SJSA1 (cell line): ENCODE measurements around the gene ERN1. TPM values are rescaled to one million over a fixed set of nuclear protein-coding genes. Genes with fewer than 3 reads are reported as not detected.

ENCODE experiments used
- DNase-seq, 2 experiments: peaks; one replicate each; pipeline ENCODE4 v3.0.0-alpha.2; 2015 to 2020; ENCODE audit warnings: low spot score in 2 of 2, low read depth in 1 of 2
- H3K27ac ChIP-seq: fragments of 250-450 bp; sonication (Bioruptor Pico); 2 replicates; pipeline ENCODE4 v1.5.1; 2020; ENCODE audit warnings: mild to moderate bottlenecking, moderate library complexity
- H3K27me3 ChIP-seq: fragments of 250-450 bp; sonication (Bioruptor Pico); replicated peaks from 2 replicates; pipeline ENCODE4 v1.5.1; 2020; ENCODE audit warnings: mild to moderate bottlenecking, moderate library complexity
- H3K36me3 ChIP-seq: fragments of 250-450 bp; sonication (Bioruptor Pico); 2 replicates; pipeline ENCODE4 v1.5.1; 2020; ENCODE audit warnings: mild to moderate bottlenecking
- H3K4me1 ChIP-seq: fragments of 250-450 bp; sonication (Bioruptor Pico); replicated peaks from 2 replicates; pipeline ENCODE4 v1.6.1; 2021; ENCODE audit warnings: mild to moderate bottlenecking
- H3K4me3 ChIP-seq: fragments of 250-450 bp; sonication (Bioruptor Pico); 2 replicates; pipeline ENCODE4 v1.5.1; 2020; ENCODE audit warnings: mild to moderate bottlenecking
- H3K9me3 ChIP-seq: fragments of 250-450 bp; sonication (Bioruptor Pico); replicated peaks from 2 replicates; pipeline ENCODE4 v1.5.1; 2020; ENCODE audit warnings: mild to moderate bottlenecking
- total RNA-seq: library from RNA; depleted of rRNA; stranded (reverse); fragments of >200 nt; shearing (Covaris generic); gene quantifications from 2 replicates; pipeline ENCODE4 v1.2.3, GENCODE V29; 2014

Gene ERN1
- total RNA-seq, 1 experiment from 2014 or later = 5.8 TPM

GRCh38 chr17:64055183-64056142 lies 74.5 kb downstream of the ERN1 start:
- Histone ChIP-seq H3K27me3 (no peaks in the 10 kb centered on the region), H3K36me3 (peaks cover 9% of the 10 kb centered on the region), H3K4me3 (no peak overlapping the region), H3K4me1 (no peaks in the 10 kb centered on the region), H3K9me3 (no peaks in the 10 kb centered on the region), H3K27ac (no peak overlapping the region)
- DNase-seq = no peak

- H3K4me1 ChIP-seq = no peaks in the 10 kb centered on the region
- no peak overlapping the region for H3K4me3 ChIP-seq
- H3K9me3 ChIP-seq = no peaks in the 10 kb centered on the region
- H3K27ac ChIP-seq = no peak overlapping the region
- no peak for DNase-seq
- peaks cover 12% of the 10 kb centered on the region for H3K36me3 ChIP-seq
- no peaks in the 10 kb centered on the region for H3K27me3 ChIP-seq
Measured at GRCh38 chr17:64054304-64054703, 75.6 kb downstream of the ERN1 start.

GRCh38 chr17:64053101-64053500 lies 76.8 kb downstream of the ERN1 start:
- Histone ChIP-seq H3K27ac (no peak overlapping the region), H3K27me3 (no peaks in the 10 kb centered on the region), H3K36me3 (peaks cover 9% of the 10 kb centered on the region), H3K4me1 (no peaks in the 10 kb centered on the region), H3K9me3 (no peaks in the 10 kb centered on the region), H3K4me3 (no peak overlapping the region)
- no peak for DNase-seq

GRCh38 chr17:64051153-64051552 lies 78.8 kb downstream of the ERN1 start:
- DNase-seq = no peak
- Histone ChIP-seq H3K36me3 (peaks cover 6% of the 10 kb centered on the region), H3K4me3 (no peak overlapping the region), H3K9me3 (no peaks in the 10 kb centered on the region), H3K27me3 (no peaks in the 10 kb centered on the region), H3K4me1 (no peaks in the 10 kb centered on the region), H3K27ac (no peak overlapping the region)

GRCh38 chr17:64048805-64049204 lies 81.1 kb downstream of the ERN1 start:
- no peak overlapping the region for H3K4me3 ChIP-seq
- DNase-seq = no peak
- H3K27ac ChIP-seq = no peak overlapping the region
- H3K27me3 ChIP-seq = no peaks in the 10 kb centered on the region
- H3K4me1 ChIP-seq = no peaks in the 10 kb centered on the region
- no peaks in the 10 kb centered on the region for H3K9me3 ChIP-seq
- peaks cover 17% of the 10 kb centered on the region for H3K36me3 ChIP-seq

GRCh38 chr17:64045176-64045575 lies 84.8 kb downstream of the ERN1 start:
- Histone ChIP-seq H3K27ac (no peak overlapping the region), H3K4me3 (no peak overlapping the region), H3K27me3 (no peaks in the 10 kb centered on the region), H3K36me3 (peaks cover 20% of the 10 kb centered on the region; the same call in 1 of the 2 replicates), H3K4me1 (no peaks in the 10 kb centered on the region), H3K9me3 (no peaks in the 10 kb centered on the region)
- no peak for DNase-seq

- Histone ChIP-seq H3K4me1 (no peaks in the 10 kb centered on the region), H3K9me3 (no peaks in the 10 kb centered on the region), H3K36me3 (peaks cover 17% of the 10 kb centered on the region; the same call in 1 of the 2 replicates), H3K27ac (no peak overlapping the region), H3K27me3 (no peaks in the 10 kb centered on the region), H3K4me3 (no peak overlapping the region)
- DNase-seq = no peak
Measured at GRCh38 chr17:64042700-64043485, 87.1 kb downstream of the ERN1 start.

GRCh38 chr17:64041912-64042311 lies 88.0 kb downstream of the ERN1 start:
- no peaks in the 10 kb centered on the region for H3K4me1 ChIP-seq
- no peaks in the 10 kb centered on the region for H3K27me3 ChIP-seq
- no peak overlapping the region for H3K4me3 ChIP-seq
- DNase-seq = no peak
- no peaks in the 10 kb centered on the region for H3K9me3 ChIP-seq
- no peak overlapping the region for H3K27ac ChIP-seq
- peaks cover 17% of the 10 kb centered on the region; the same call in 1 of the 2 replicates for H3K36me3 ChIP-seq

GRCh38 chr17:64040206-64040605 lies 89.7 kb downstream of the ERN1 start:
- peaks cover 9% of the 10 kb centered on the region; the same call in 1 of the 2 replicates for H3K36me3 ChIP-seq
- H3K4me3 ChIP-seq = no peak overlapping the region
- no peak for DNase-seq
- H3K27ac ChIP-seq = no peak overlapping the region
- H3K9me3 ChIP-seq = no peaks in the 10 kb centered on the region
- H3K27me3 ChIP-seq = no peaks in the 10 kb centered on the region
- H3K4me1 ChIP-seq = no peaks in the 10 kb centered on the region

GRCh38 chr17:64039106-64039400 lies 90.9 kb downstream of the ERN1 start:
- Histone ChIP-seq H3K4me3 (no peak overlapping the region), H3K27me3 (no peaks in the 10 kb centered on the region), H3K4me1 (no peaks in the 10 kb centered on the region), H3K9me3 (no peaks in the 10 kb centered on the region), H3K36me3 (peaks cover 5% of the 10 kb centered on the region; the same call in 1 of the 2 replicates), H3K27ac (no peak overlapping the region)
- DNase-seq = no peak

- Histone ChIP-seq H3K4me3 (no peak overlapping the region), H3K9me3 (no peaks in the 10 kb centered on the region), H3K27ac (no peak overlapping the region), H3K36me3 (peaks cover 5% of the 10 kb centered on the region; the same call in 1 of the 2 replicates), H3K27me3 (no peaks in the 10 kb centered on the region), H3K4me1 (no peaks in the 10 kb centered on the region)
- no peak for DNase-seq
Measured at GRCh38 chr17:64038331-64039105, 91.4 kb downstream of the ERN1 start.

GRCh38 chr17:64037802-64038201 lies 92.1 kb downstream of the ERN1 start:
- no peaks in the 10 kb centered on the region for H3K27me3 ChIP-seq
- H3K36me3 ChIP-seq = peaks cover 5% of the 10 kb centered on the region; the same call in 1 of the 2 replicates
- no peaks in the 10 kb centered on the region for H3K9me3 ChIP-seq
- DNase-seq = no peak
- H3K4me1 ChIP-seq = no peaks in the 10 kb centered on the region
- no peak overlapping the region for H3K4me3 ChIP-seq
- H3K27ac ChIP-seq = no peak overlapping the region

- H3K4me3 ChIP-seq = no peak overlapping the region
- no peaks in the 10 kb centered on the region for H3K27me3 ChIP-seq
- no peaks in the 10 kb centered on the region for H3K4me1 ChIP-seq
- no peaks in the 10 kb centered on the region for H3K9me3 ChIP-seq
- no peak for DNase-seq
- H3K36me3 ChIP-seq = peaks cover 3% of the 10 kb centered on the region; the same call in 1 of the 2 replicates
- no peak overlapping the region for H3K27ac ChIP-seq
Measured at GRCh38 chr17:64037180-64037579, 92.8 kb downstream of the ERN1 start.
